HG02852 (cell line): Measurements from ENCODE around the gene S100A16.

Experiments used
- ATAC-seq: cut with Tn5 transposase; IDR thresholded peaks from one replicate; pipeline ENCODE4 v1.9.1; 2021; ENCODE audit warnings: mild to moderate bottlenecking, moderate library complexity; ENCODE audit not compliant: unreplicated experiment

The S100A16 gene

GRCh38 chr1:153638261-153638660 lies 25.3 kb upstream of the S100A16 start:
- no peak for ATAC-seq

GRCh38 chr1:153636312-153636711 lies 23.4 kb upstream of the S100A16 start:
- ATAC-seq, result no peak

GRCh38 chr1:153635872-153636271 lies 22.9 kb upstream of the S100A16 start:
- no peak for ATAC-seq

GRCh38 chr1:153633754-153634665 lies 21.1 kb upstream of the S100A16 start, which contains the start of gene CHTOP:
Gene CHTOP, plus strand, starts transcription at chr1:153634066. Its CDS starts 2,523 bp downstream, at chr1:153636589.
- peak; percentile 87 for ATAC-seq

- peak; percentile 4 for ATAC-seq
Measured at GRCh38 chr1:153633161-153633753, 20.3 kb upstream of the S100A16 start.

GRCh38 chr1:153631047-153632022 lies 18.4 kb upstream of the S100A16 start:
- ATAC-seq, result no peak

- no peak for ATAC-seq
Measured at GRCh38 chr1:153630384-153630783, 17.4 kb upstream of the S100A16 start.

GRCh38 chr1:153629971-153630370 lies 17.0 kb upstream of the S100A16 start:
- no peak for ATAC-seq

- ATAC-seq, result no peak
Measured at GRCh38 chr1:153629343-153629665, 16.4 kb upstream of the S100A16 start.

GRCh38 chr1:153628638-153629342 lies 15.9 kb upstream of the S100A16 start:
- no peak for ATAC-seq

GRCh38 chr1:153627715-153628626 lies 15.0 kb upstream of the S100A16 start, which contains the start of gene S100A1:
Gene S100A1, plus strand, starts transcription at chr1:153628434. Its CDS starts 2,088 bp downstream, at chr1:153630522.
- ATAC-seq, result no peak

GRCh38 chr1:153626904-153627714 lies 14.2 kb upstream of the S100A16 start, which contains the start of gene S100A13:
Gene S100A13, minus strand, starts transcription at chr1:153627505. Its CDS starts 1,033 bp downstream, at chr1:153626472.
- no peak for ATAC-seq

GRCh38 chr1:153626477-153626903 lies 13.6 kb upstream of the S100A16 start:
- ATAC-seq, result no peak

GRCh38 chr1:153624965-153625611 lies 12.2 kb upstream of the S100A16 start:
- no peak for ATAC-seq

- no peak for ATAC-seq
Measured at GRCh38 chr1:153623101-153623500, 10.2 kb upstream of the S100A16 start.

- no peak for ATAC-seq
Measured at GRCh38 chr1:153619171-153619570, 6.2 kb upstream of the S100A16 start.

- ATAC-seq, result no peak
Measured at GRCh38 chr1:153617663-153618062, 4.7 kb upstream of the S100A16 start.

- no peak for ATAC-seq
Measured at GRCh38 chr1:153616917-153617311, 4.0 kb upstream of the S100A16 start.
